ENCODE results near the gene ADSL.

ADSL gene

GRCh38 chr22:40417041-40417440 is 70.7 kb downstream of the ADSL start:
- FAIRE-seq, result no peak
- DNase-seq (ENCODE audit: low spot score), result no peak

GRCh38 chr22:40417881-40418280 is 71.6 kb downstream of the ADSL start:
- FAIRE-seq, result no peak
- no peak for DNase-seq (ENCODE audit: low spot score)

GRCh38 chr22:40418366-40419201 is 72.3 kb downstream of the ADSL start:
- FAIRE-seq (no peak), DNase-seq (ENCODE audit: low spot score) (no peak)

- DNase-seq (ENCODE audit: low spot score) (no peak), FAIRE-seq (no peak)
These were observed 73.4 kb downstream of the ADSL start for GRCh38 chr22:40419718-40420117.

- DNase-seq (ENCODE audit: low spot score), result no peak
- FAIRE-seq, result no peak
These were observed 74.2 kb downstream of the ADSL start for GRCh38 chr22:40420341-40421081.

- DNase-seq (ENCODE audit: low spot score), result no peak
- no peak for FAIRE-seq
These were observed 74.7 kb downstream of the ADSL start for GRCh38 chr22:40421082-40421350.

GRCh38 chr22:40421941-40422340 is 75.6 kb downstream of the ADSL start:
- DNase-seq (ENCODE audit: low spot score) (no peak), FAIRE-seq (no peak)

GRCh38 chr22:40422558-40423309 is 76.4 kb downstream of the ADSL start:
- DNase-seq (ENCODE audit: low spot score) (no peak), FAIRE-seq (no peak)

- FAIRE-seq (no peak), DNase-seq (ENCODE audit: low spot score) (no peak)
These were observed 77.0 kb downstream of the ADSL start for GRCh38 chr22:40423310-40423688.

- no peak for FAIRE-seq
These were observed 77.8 kb downstream of the ADSL start for GRCh38 chr22:40423882-40424640.

GRCh38 chr22:40425082-40425481 is 78.8 kb downstream of the ADSL start:
- no peak for FAIRE-seq
- DNase-seq (ENCODE audit: low spot score), result no peak

More at GRCh38 chr22:40423882-40424640, 77.8 kb downstream of the ADSL start:
- DNase-seq (ENCODE audit: low spot score), result no peak

GRCh38 chr22:40426594-40427333 is 80.5 kb downstream of the ADSL start:
- no peak for DNase-seq (ENCODE audit: low spot score)
- no peak for FAIRE-seq

GRCh38 chr22:40428796-40429195 is 82.5 kb downstream of the ADSL start:
- DNase-seq (ENCODE audit: low spot score) (no peak), FAIRE-seq (no peak)

- DNase-seq (ENCODE audit: low spot score) (no peak), FAIRE-seq (no peak)
These were observed 83.2 kb downstream of the ADSL start for GRCh38 chr22:40429481-40429880.

GRCh38 chr22:40430991-40431390 is 84.7 kb downstream of the ADSL start:
- no peak for FAIRE-seq

GRCh38 chr22:40432157-40432556 is 85.9 kb downstream of the ADSL start:
- no peak for FAIRE-seq
- DNase-seq (ENCODE audit: low spot score), result no peak

More at GRCh38 chr22:40430991-40431390, 84.7 kb downstream of the ADSL start:
- DNase-seq (ENCODE audit: low spot score), result no peak

- FAIRE-seq, result no peak
These were observed 86.3 kb downstream of the ADSL start for GRCh38 chr22:40432625-40433024.

GRCh38 chr22:40433416-40434090 is 87.3 kb downstream of the ADSL start:
- no peak for DNase-seq (ENCODE audit: low spot score)
- FAIRE-seq, result no peak

More at GRCh38 chr22:40432625-40433024, 86.3 kb downstream of the ADSL start:
- DNase-seq (ENCODE audit: low spot score), result no peak

GRCh38 chr22:40434106-40434505 is 87.8 kb downstream of the ADSL start:
- DNase-seq (ENCODE audit: low spot score), result no peak
- no peak for FAIRE-seq

- no peak for DNase-seq (ENCODE audit: low spot score)
These were observed 88.4 kb downstream of the ADSL start for GRCh38 chr22:40434745-40435144.

More at GRCh38 chr22:40434745-40435144, 88.4 kb downstream of the ADSL start:
- no peak for FAIRE-seq
